HL-60 (cell line): ENCODE results near the gene NEB.
"Not testable (repeated sequence)": the region's sequence is repeated elsewhere in the genome, so short reads cannot be mapped to it uniquely, and the experiment has no call there.

Experiments
- CTCF ChIP-seq: IDR thresholded peaks from one replicate; pipeline ENCODE4 v1.5.1; 2011; ENCODE audit warnings: low read length, control low read depth, inconsistent platforms; ENCODE audit not compliant: insufficient read depth
- POLR2AphosphoS5 ChIP-seq: IDR thresholded peaks from 2 replicates; pipeline ENCODE4 v1.6.1; 2012; ENCODE audit warnings: low read depth
- REST ChIP-seq: IDR thresholded peaks from 2 replicates; pipeline ENCODE4 v1.6.1; 2012; ENCODE audit warnings: low read depth; ENCODE audit not compliant: insufficient replicate concordance

- TF ChIP-seq CTCF, POLR2AphosphoS5, REST: not testable (repeated sequence)
Observed at GRCh38 chr2:151591250-151591907, 142.9 kb downstream of the NEB start.
